Measurements from ENCODE around the gene BRINP2.

- TF ChIP-seq CTCF (conservative IDR thresholded peaks at IDR 0.05 in 1 of 2, IDR thresholded peaks at IDR 0.05 in 1 of 2; ENCODE audit: extremely low read depth in 1 of 2, insufficient read depth in 1 of 2, low read depth in 1 of 2, low read length in 2 of 2) (no peak), EZH2 (IDR thresholded peaks at IDR 0.05; ENCODE audit: borderline replicate concordance, low read length) (no peak)
Observed at GRCh38 chr1:177211231-177211630, 40.5 kb downstream of the BRINP2 start.

All from mammary epithelial cell (primary cell).